Measurements from ENCODE around the gene AGFG2. TPM values are rescaled to one million over a fixed set of nuclear protein-coding genes. Genes with fewer than 3 reads are reported as not detected.

Gene AGFG2
- total RNA-seq, 1 donor from 2014 or later = 48.6 TPM

- no peak for TF ChIP-seq CTCF (IDR thresholded peaks at IDR 0.05; ENCODE audit: unreplicated experiment)
- H3K36me3 Mint-ChIP-seq (ENCODE audit: low read depth, unreplicated experiment) = peaks cover 8% of the 10 kb centered on the region
- H3K4me3 Mint-ChIP-seq (ENCODE audit: unreplicated experiment) = no peak overlapping the region
Observed at GRCh38 chr7:100544386-100544785, 5.4 kb downstream of the AGFG2 start.

DNA sequence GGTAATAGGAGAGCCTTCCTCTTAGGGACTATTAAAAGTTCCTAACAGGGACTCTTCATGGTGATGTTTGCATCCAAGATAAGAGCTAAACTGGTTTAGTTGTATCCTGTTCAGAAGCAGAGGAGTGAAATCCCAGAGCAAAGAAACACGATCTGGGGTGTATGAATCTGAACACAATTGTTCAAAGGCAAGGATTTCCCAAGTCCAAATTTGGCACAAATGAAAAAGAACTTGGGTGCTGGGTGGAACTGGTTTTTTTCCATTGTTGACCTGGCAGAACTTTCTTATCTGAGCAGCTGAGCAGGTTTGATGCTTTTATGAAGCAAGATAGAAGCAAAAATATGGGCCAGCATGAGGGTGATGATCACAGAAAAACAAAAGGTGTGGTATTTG lies 6.0 kb downstream of the AGFG2 start:
- Mint-ChIP-seq H3K4me3 (ENCODE audit: unreplicated experiment) (peak overlapping the region; percentile 19), H3K9me3 (ENCODE audit: unreplicated experiment) (no peaks in the 10 kb centered on the region), H3K27ac (ENCODE audit: unreplicated experiment) (peak overlapping the region; percentile 81), H3K27me3 (ENCODE audit: unreplicated experiment) (peaks cover 5% of the 10 kb centered on the region), H3K36me3 (ENCODE audit: low read depth, unreplicated experiment) (peaks cover 8% of the 10 kb centered on the region), H3K4me1 (ENCODE audit: unreplicated experiment) (peaks cover 74% of the 10 kb centered on the region)
- DNase-seq (ENCODE audit: low spot score) = no peak
- no peak for TF ChIP-seq CTCF (IDR thresholded peaks at IDR 0.05; ENCODE audit: unreplicated experiment)

More at GRCh38 chr7:100544386-100544785, 5.4 kb downstream of the AGFG2 start:
- Mint-ChIP-seq H3K27ac (ENCODE audit: unreplicated experiment) (peak overlapping the region; percentile 81), H3K4me1 (ENCODE audit: unreplicated experiment) (peaks cover 70% of the 10 kb centered on the region), H3K9me3 (ENCODE audit: unreplicated experiment) (no peaks in the 10 kb centered on the region), H3K27me3 (ENCODE audit: unreplicated experiment) (peaks cover 6% of the 10 kb centered on the region)
- DNase-seq (ENCODE audit: low spot score) = no peak

GRCh38 chr7:100545360-100546128 lies 6.5 kb downstream of the AGFG2 start:
- peak overlapping the region; percentile 19 for H3K4me3 Mint-ChIP-seq (ENCODE audit: unreplicated experiment)
- peaks cover 75% of the 10 kb centered on the region for H3K4me1 Mint-ChIP-seq (ENCODE audit: unreplicated experiment)

GRCh38 chr7:100546129-100546925 lies 7.3 kb downstream of the AGFG2 start:
- Mint-ChIP-seq H3K9me3 (ENCODE audit: unreplicated experiment) (no peaks in the 10 kb centered on the region), H3K27me3 (ENCODE audit: unreplicated experiment) (peaks cover 3% of the 10 kb centered on the region), H3K36me3 (ENCODE audit: low read depth, unreplicated experiment) (peaks cover 14% of the 10 kb centered on the region), H3K4me3 (ENCODE audit: unreplicated experiment) (peak overlapping the region; percentile 70), H3K27ac (ENCODE audit: unreplicated experiment) (peak overlapping the region; percentile 81), H3K4me1 (ENCODE audit: unreplicated experiment) (peaks cover 73% of the 10 kb centered on the region)
- TF ChIP-seq CTCF (IDR thresholded peaks at IDR 0.05; ENCODE audit: unreplicated experiment) = no peak
- no peak for DNase-seq (ENCODE audit: low spot score)

More at GRCh38 chr7:100545360-100546128, 6.5 kb downstream of the AGFG2 start:
- no peak for TF ChIP-seq CTCF (IDR thresholded peaks at IDR 0.05; ENCODE audit: unreplicated experiment)
- peaks cover 12% of the 10 kb centered on the region for H3K36me3 Mint-ChIP-seq (ENCODE audit: low read depth, unreplicated experiment)
- H3K27me3 Mint-ChIP-seq (ENCODE audit: unreplicated experiment) = peaks cover 5% of the 10 kb centered on the region
- DNase-seq (ENCODE audit: low spot score) = no peak
- H3K9me3 Mint-ChIP-seq (ENCODE audit: unreplicated experiment) = no peaks in the 10 kb centered on the region
- H3K27ac Mint-ChIP-seq (ENCODE audit: unreplicated experiment) = peak overlapping the region; percentile 81
